Keratinocyte (primary cell): Measurements from ENCODE around the gene TTN. TPM values are rescaled to one million over a fixed set of nuclear protein-coding genes. Genes with fewer than 3 reads are reported as not detected.

ENCODE experiments used
- DNase-seq: peaks from one replicate; pipeline ENCODE4 v3.0.0-alpha.2; 2011; ENCODE audit warnings: low read depth, missing footprints, low spot score
- FAIRE-seq: peaks from 2 replicates; lab custom pipeline; 2011; peaks lifted over from hg19 to GRCh38; lab: Jason Lieb, UNC
- H2AFZ ChIP-seq: 2 replicates; pipeline ENCODE4 v1.6.0; 2012; ENCODE audit warnings: low read length, control low read depth, inconsistent platforms; ENCODE audit not compliant: control insufficient read depth
- H3K27ac ChIP-seq: 2 replicates; pipeline ENCODE4 v1.5.1; 2011; ENCODE audit warnings: low read length; ENCODE audit not compliant: control insufficient read depth, insufficient read depth
- H3K27me3 ChIP-seq: 3 replicates; pipeline ENCODE4 v1.6.0; 2011; ENCODE audit warnings: low read length; ENCODE audit not compliant: control insufficient read depth, insufficient read depth; ENCODE audit errors: extremely low read depth
- H3K36me3 ChIP-seq, 2 experiments: 2 replicates in 1 of 2; 3 replicates in 1 of 2; pipeline ENCODE4 v1.5.1; 2011; ENCODE audit warnings: low read length in 2 of 2, mild to moderate bottlenecking in 1 of 2; ENCODE audit not compliant: control insufficient read depth in 2 of 2, insufficient read depth in 2 of 2; ENCODE audit errors: extremely low read depth in 1 of 2
- H3K4me1 ChIP-seq: 3 replicates; pipeline ENCODE4 v1.5.1; 2011; ENCODE audit warnings: low read length; ENCODE audit not compliant: control insufficient read depth, insufficient read depth; ENCODE audit errors: extremely low read depth
- H3K4me2 ChIP-seq: 3 replicates; pipeline ENCODE4 v1.6.0; 2011; ENCODE audit warnings: low read depth, low read length; ENCODE audit not compliant: control insufficient read depth, insufficient read depth; ENCODE audit errors: extremely low read depth
- H3K4me3 ChIP-seq, 3 experiments: fragments of 200-600 bp in 1 of 3; sonication (generic) in 1 of 3; 2 replicates in 2 of 3; 3 replicates in 1 of 3; pipeline ENCODE4 v1.5.1; 2011 to 2016; ENCODE audit warnings: low read length in 3 of 3, mild to moderate bottlenecking in 3 of 3, control low read depth in 2 of 3, inconsistent platforms in 1 of 3, low read depth in 1 of 3, mixed read lengths in 1 of 3, mixed run types in 1 of 3, moderate library complexity in 1 of 3; ENCODE audit not compliant: control insufficient read depth in 2 of 3, insufficient read depth in 2 of 3; ENCODE audit errors: extremely low read depth in 1 of 3
- H3K79me2 ChIP-seq: 2 replicates; pipeline ENCODE4 v1.6.0; 2012; ENCODE audit warnings: low read length; ENCODE audit not compliant: control insufficient read depth, insufficient read depth
- H3K9ac ChIP-seq: 3 replicates; pipeline ENCODE4 v1.6.0; 2011; ENCODE audit warnings: low read length; ENCODE audit not compliant: control insufficient read depth, insufficient read depth; ENCODE audit errors: extremely low read depth
- H3K9me1 ChIP-seq: 3 replicates; pipeline ENCODE4 v1.6.0; 2011; ENCODE audit warnings: low read length; ENCODE audit not compliant: control insufficient read depth, insufficient read depth; ENCODE audit errors: extremely low read depth
- H3K9me3 ChIP-seq: 2 replicates; pipeline ENCODE4 v1.5.1; 2012; ENCODE audit warnings: low read depth, low read length; ENCODE audit not compliant: control insufficient read depth
- H4K20me1 ChIP-seq: 3 replicates; pipeline ENCODE4 v1.6.0; 2011; ENCODE audit warnings: low read length; ENCODE audit not compliant: control insufficient read depth, insufficient read depth; ENCODE audit errors: extremely low read depth
- CTCF ChIP-seq, 3 experiments: IDR thresholded peaks in 1 of 3; conservative IDR thresholded peaks in 1 of 3; optimal IDR thresholded peaks in 1 of 3; 2 replicates in 2 of 3; 3 replicates in 1 of 3; pipeline versions ENCODE3 to v1.5.1; 2011; ENCODE audit warnings: low read length in 3 of 3, mild to moderate bottlenecking in 3 of 3, moderate library complexity in 2 of 3, control low read depth in 1 of 3, inconsistent platforms in 1 of 3; ENCODE audit not compliant: insufficient read depth in 2 of 3; ENCODE audit errors: extremely low read depth in 1 of 3
- EZH2 ChIP-seq: IDR thresholded peaks from one replicate; pipeline ENCODE4 v1.6.1; 2012; ENCODE audit warnings: inconsistent platforms, mild to moderate bottlenecking, low read length, moderate library complexity
- dilution Hi-C: fragments of 300-500 bp; cut with MboI; formaldehyde crosslinking; loops from one replicate; pipeline ENCODE4 v1.7.0; 2020; ENCODE audit warnings: low sequenced_read_pairs; ENCODE audit not compliant: extremely low pct_ligation_motif_present
- polyA plus RNA-seq, 5 experiments: library from polyadenylated mRNA; depleted of rRNA in 3 of 5; stranded (reverse) in 3 of 5; stranded (forward) in 1 of 5; unstranded in 1 of 5; fragments of >200 nt; gene quantifications; 1 replicate in 1 of 5; 2 replicates in 3 of 5; 3 replicates in 1 of 5; pipeline versions ENCODE4 v1.2.1 to v1.2.3, GENCODE V29; 2011 to 2012; ENCODE audit warnings: missing spikeins in 2 of 5, low read depth in 1 of 5, low replicate concordance in 1 of 5

The TTN gene
- polyA plus RNA-seq, 1 donor (not counting 4 experiments of a cell fraction or from before 2014, with no cell fraction given) = 0.01 TPM

DNA sequence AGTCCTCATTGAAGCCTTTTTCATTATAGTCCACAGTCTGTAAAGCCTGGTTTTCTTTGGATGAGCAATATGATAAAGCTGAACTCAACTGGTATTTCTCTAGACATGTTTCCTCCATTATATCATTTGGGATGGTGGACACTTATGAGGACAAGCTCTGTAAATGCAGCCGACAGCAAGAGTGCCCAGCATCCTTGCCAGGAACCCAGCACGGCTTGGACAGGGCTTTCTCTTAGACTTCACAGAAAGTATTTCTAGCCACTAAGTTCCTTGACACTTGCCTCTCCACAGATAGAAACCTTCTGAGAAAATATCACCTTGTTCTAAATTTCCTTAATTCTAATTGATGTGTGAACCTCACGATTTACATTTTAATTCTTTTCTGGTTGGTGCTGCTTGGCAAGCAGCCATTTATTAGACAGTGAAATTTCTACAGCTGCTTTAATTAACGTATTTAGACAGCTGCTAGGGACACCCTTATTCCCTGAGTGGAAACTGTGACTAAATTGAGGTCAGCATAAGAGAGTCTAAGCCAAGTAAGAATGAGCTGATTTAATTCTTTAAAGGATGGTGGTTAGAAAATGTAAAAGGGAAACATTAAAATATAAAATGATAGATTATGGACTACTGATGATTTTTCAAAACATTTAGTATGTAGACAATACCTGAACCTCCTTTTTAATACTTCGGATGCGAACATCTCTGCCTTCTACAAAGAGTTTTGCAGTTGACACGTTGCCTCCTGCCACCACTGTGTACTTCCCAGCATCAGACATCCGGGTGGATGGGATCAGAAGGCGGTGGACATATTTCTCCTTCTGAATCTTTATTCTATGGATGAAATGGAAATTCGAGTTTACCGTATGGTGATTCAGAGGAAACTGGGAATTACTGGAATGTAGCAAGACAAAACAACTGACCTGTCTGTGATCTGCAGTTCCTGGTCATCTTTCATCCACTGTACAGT is 39.8 kb downstream of the TTN start:
- no peak for DNase-seq
- Histone ChIP-seq H2AFZ (no peak overlapping the region), H3K79me2 (no peaks in the 10 kb centered on the region), H3K27ac (no peak overlapping the region), H3K9ac (no peak overlapping the region), H3K4me2 (no peak overlapping the region), H4K20me1 (no peaks in the 10 kb centered on the region), H3K9me3 (peaks cover 2% of the 10 kb centered on the region), H3K36me3 (no peaks in the 10 kb centered on the region), H3K9me1 (no peaks in the 10 kb centered on the region), H3K4me3 (no peak overlapping the region), H3K4me1 (no peaks in the 10 kb centered on the region), H3K27me3 (peaks cover 4% of the 10 kb centered on the region)
- dilution Hi-C loops = no loop called here
- TF ChIP-seq EZH2 = no peak
- TF ChIP-seq CTCF (optimal IDR thresholded peaks at IDR 0.05 in 1 of 3, IDR thresholded peaks at IDR 0.05 in 1 of 3, conservative IDR thresholded peaks at IDR 0.05 in 1 of 3; ENCODE audit: extremely low read depth in 1 of 3, insufficient read depth in 2 of 3, low read length in 3 of 3) = no peak
- FAIRE-seq = no peak

DNA sequence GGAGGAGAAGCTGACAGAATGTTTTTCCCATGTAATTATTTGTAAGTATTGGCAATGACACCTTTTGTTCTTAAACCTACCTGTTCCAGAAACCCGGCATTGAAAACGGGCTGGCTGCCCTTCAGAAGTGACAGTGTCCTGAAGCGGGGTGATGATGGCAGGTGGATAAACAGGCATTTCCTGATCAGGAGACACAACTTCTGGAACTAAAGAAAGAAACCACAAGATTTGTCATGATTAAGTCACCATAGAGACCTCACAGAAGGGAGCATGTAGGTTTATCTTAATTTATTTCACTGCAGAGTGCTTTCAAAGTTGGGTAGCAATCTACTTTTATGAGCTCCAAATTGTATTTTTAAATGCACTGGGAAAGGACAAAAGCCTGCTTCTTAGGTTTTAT is 43.1 kb downstream of the TTN start:
- no peak for TF ChIP-seq EZH2
- TF ChIP-seq CTCF (optimal IDR thresholded peaks at IDR 0.05 in 1 of 3, IDR thresholded peaks at IDR 0.05 in 1 of 3, conservative IDR thresholded peaks at IDR 0.05 in 1 of 3; ENCODE audit: extremely low read depth in 1 of 3, insufficient read depth in 2 of 3, low read length in 3 of 3) = no peak
- H4K20me1 ChIP-seq = no peaks in the 10 kb centered on the region
- H3K9ac ChIP-seq = no peak overlapping the region
- H3K4me2 ChIP-seq = no peak overlapping the region
- no peak overlapping the region for H3K27ac ChIP-seq
- H3K9me3 ChIP-seq = no peaks in the 10 kb centered on the region
- no peaks in the 10 kb centered on the region for H3K79me2 ChIP-seq
- H3K9me1 ChIP-seq = no peaks in the 10 kb centered on the region
- no peaks in the 10 kb centered on the region for H3K36me3 ChIP-seq
- DNase-seq (no peak), FAIRE-seq (no peak)
- H3K4me3 ChIP-seq = no peak overlapping the region
- H3K27me3 ChIP-seq = peaks cover 4% of the 10 kb centered on the region
- no peak overlapping the region for H2AFZ ChIP-seq
- no peaks in the 10 kb centered on the region for H3K4me1 ChIP-seq
- dilution Hi-C loops = no loop called here
